ENCODE measurements around the gene NFKBIB.
"Not testable (repeated sequence)": the region's sequence is repeated elsewhere in the genome, so short reads cannot be mapped to it uniquely, and the experiment has no call there.

NFKBIB gene

GRCh38 chr19:38875656-38876395 is 23.9 kb upstream of the NFKBIB start:
- no peak for DNase-seq (ENCODE audit: low read depth)

- DNase-seq (ENCODE audit: low read depth): no peak
Measured at GRCh38 chr19:38877781-38878574, 21.8 kb upstream of the NFKBIB start, which contains the start of gene RINL. Gene RINL, minus strand, starts transcription at chr19:38878275. Its CDS starts 1,533 bp downstream, at chr19:38876742.

GRCh38 chr19:38878575-38879399 is 21.0 kb upstream of the NFKBIB start:
- no peak for DNase-seq (ENCODE audit: low read depth)

- no peak for DNase-seq (ENCODE audit: low read depth)
Measured at GRCh38 chr19:38879400-38879751, 20.4 kb upstream of the NFKBIB start.

- no peak for DNase-seq (ENCODE audit: low read depth)
Measured at GRCh38 chr19:38880076-38880881, 19.5 kb upstream of the NFKBIB start.

- DNase-seq (ENCODE audit: low read depth): no peak
Measured at GRCh38 chr19:38880882-38881609, 18.7 kb upstream of the NFKBIB start.

- DNase-seq (ENCODE audit: low read depth): no peak
Measured at GRCh38 chr19:38883286-38883685, 16.5 kb upstream of the NFKBIB start.

GRCh38 chr19:38884691-38885090 is 15.1 kb upstream of the NFKBIB start:
- not testable (repeated sequence) for DNase-seq (ENCODE audit: low read depth)

- DNase-seq (ENCODE audit: low read depth): no peak
Measured at GRCh38 chr19:38888876-38889275, 10.9 kb upstream of the NFKBIB start.

GRCh38 chr19:38889803-38890202 is 10.0 kb upstream of the NFKBIB start:
- no peak for DNase-seq (ENCODE audit: low read depth)

- DNase-seq (ENCODE audit: low read depth): no peak
Measured at GRCh38 chr19:38890686-38891085, 9.1 kb upstream of the NFKBIB start.

- no peak for DNase-seq (ENCODE audit: low read depth)
Measured at GRCh38 chr19:38891771-38892170, 8.0 kb upstream of the NFKBIB start.

- no peak for DNase-seq (ENCODE audit: low read depth)
Measured at GRCh38 chr19:38892841-38893240, 6.9 kb upstream of the NFKBIB start.

GRCh38 chr19:38893341-38893771 is 6.4 kb upstream of the NFKBIB start:
- DNase-seq (ENCODE audit: low read depth): no peak

GRCh38 chr19:38894968-38895367 is 4.8 kb upstream of the NFKBIB start:
- DNase-seq (ENCODE audit: low read depth): no peak

- no peak for DNase-seq (ENCODE audit: low read depth)
Measured at GRCh38 chr19:38898788-38899446, 852 bp upstream of the NFKBIB start.

GRCh38 chr19:38900202-38900629 is 447 bp downstream of the NFKBIB start:
- no peak for DNase-seq (ENCODE audit: low read depth)

- no peak for DNase-seq (ENCODE audit: low read depth)
Measured at GRCh38 chr19:38900743-38901190, 998 bp downstream of the NFKBIB start.

GRCh38 chr19:38901683-38902082 is 1.9 kb downstream of the NFKBIB start:
- DNase-seq (ENCODE audit: low read depth): no peak
